ENCODE data around the gene CORO7. TPM values are rescaled to one million over a fixed set of nuclear protein-coding genes. Genes with fewer than 3 reads are reported as not detected.
"Not testable (repeated sequence)": the region's sequence is repeated elsewhere in the genome, so short reads cannot be mapped to it uniquely, and the experiment has no call there.

CORO7 gene
- total RNA-seq, 1 experiment from 2014 or later: 42.1 TPM

DNA sequence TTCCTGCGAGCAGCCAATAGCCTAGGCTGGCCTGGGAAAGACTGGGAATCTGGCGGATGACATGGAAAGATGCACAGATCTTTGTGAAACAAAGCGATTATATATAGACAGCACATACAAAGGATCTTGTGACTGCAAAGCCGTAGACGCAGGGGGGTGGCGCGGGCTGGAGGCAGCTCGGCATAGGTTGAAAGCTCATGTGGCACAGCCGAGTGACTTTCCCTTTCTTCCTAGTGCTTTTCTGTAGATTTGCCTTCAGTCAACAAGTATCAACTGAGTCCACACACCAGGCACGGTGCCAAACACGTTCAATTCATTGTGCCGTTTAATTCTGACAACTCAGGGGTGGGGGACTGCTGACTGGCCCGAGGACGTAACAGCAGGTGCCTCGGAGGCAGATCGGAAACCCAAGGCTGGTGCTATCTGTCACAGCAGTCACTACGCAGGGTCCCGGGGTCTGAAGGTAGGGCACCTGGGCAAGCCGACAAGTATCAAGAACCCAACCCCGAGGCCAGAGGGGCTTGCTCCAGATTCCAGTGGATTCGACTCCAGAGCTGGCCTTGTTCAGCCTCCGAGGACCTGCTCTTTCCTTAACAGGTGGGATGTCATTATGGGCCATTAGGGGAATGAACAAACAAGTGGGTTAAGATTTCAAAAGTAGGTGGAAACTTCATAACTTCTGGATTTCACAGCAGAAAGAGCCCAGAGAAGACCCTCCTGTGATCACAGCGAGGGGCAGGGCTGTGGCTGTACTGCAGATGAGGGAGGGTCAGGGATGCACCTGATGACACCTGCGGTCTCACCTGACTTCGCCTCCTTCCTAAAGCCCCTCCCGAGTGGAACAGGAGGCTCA, 71.2 kb downstream of the CORO7 start:
- ChIA-PET POLR2A (ENCODE audit: unreplicated experiment) (no interaction called here), CTCF (no interaction called here)
- no peak overlapping the region for H2AFZ ChIP-seq
- peaks cover 8% of the 10 kb centered on the region for H3K4me1 ChIP-seq (replicated peaks; ENCODE audit: insufficient read depth)
- H3K9me2 ChIP-seq (ENCODE audit: insufficient read depth): no peaks in the 10 kb centered on the region
- H3K36me3 ChIP-seq (ENCODE audit: low read depth): no peaks in the 10 kb centered on the region
- H3F3A ChIP-seq (ENCODE audit: insufficient read depth, low read depth): peaks cover 22% of the 10 kb centered on the region; the same call in 1 of the 2 replicates
- TF ChIP-seq EZH2 (IDR thresholded peaks at IDR 0.05; ENCODE audit: low read depth): no peak
- TF ChIP-seq, protein P1, sequence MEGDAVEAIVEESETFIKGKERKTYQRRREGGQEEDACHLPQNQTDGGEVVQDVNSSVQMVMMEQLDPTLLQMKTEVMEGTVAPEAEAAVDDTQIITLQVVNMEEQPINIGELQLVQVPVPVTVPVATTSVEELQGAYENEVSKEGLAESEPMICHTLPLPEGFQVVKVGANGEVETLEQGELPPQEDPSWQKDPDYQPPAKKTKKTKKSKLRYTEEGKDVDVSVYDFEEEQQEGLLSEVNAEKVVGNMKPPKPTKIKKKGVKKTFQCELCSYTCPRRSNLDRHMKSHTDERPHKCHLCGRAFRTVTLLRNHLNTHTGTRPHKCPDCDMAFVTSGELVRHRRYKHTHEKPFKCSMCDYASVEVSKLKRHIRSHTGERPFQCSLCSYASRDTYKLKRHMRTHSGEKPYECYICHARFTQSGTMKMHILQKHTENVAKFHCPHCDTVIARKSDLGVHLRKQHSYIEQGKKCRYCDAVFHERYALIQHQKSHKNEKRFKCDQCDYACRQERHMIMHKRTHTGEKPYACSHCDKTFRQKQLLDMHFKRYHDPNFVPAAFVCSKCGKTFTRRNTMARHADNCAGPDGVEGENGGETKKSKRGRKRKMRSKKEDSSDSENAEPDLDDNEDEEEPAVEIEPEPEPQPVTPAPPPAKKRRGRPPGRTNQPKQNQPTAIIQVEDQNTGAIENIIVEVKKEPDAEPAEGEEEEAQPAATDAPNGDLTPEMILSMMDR (conservative IDR thresholded peaks at IDR 0.05): no peak
- no peaks in the 10 kb centered on the region for H3K27me3 ChIP-seq (ENCODE audit: insufficient read depth, low read depth)
- intact Hi-C loops (cut with micrococcal nuclease; ENCODE audit: unreplicated experiment): no loop called here
- no peak overlapping the region for H3K4me3 ChIP-seq
- H3K27ac ChIP-seq: no peak overlapping the region
- no peaks in the 10 kb centered on the region for H3K9me3 ChIP-seq (ENCODE audit: insufficient read depth, low read depth)
- DNase-seq: no peak
- BruUV-seq (replicated peaks): no TSS peak
- no peak overlapping the region for H3K4me2 ChIP-seq
- peaks cover 68% of the 10 kb centered on the region for H3K79me2 ChIP-seq (ENCODE audit: low read depth)
- peaks cover 65% of the 10 kb centered on the region for H4K20me1 ChIP-seq (ENCODE audit: insufficient read depth)

GRCh38 chr16:4344300-4344982, 72.0 kb downstream of the CORO7 start:
- DNase-seq; BruUV-seq (replicated peaks); H3K27ac ChIP-seq; intact Hi-C loops (cut with micrococcal nuclease; ENCODE audit: unreplicated experiment); CTCF ChIA-PET; POLR2A ChIA-PET (ENCODE audit: unreplicated experiment); H3K4me2 ChIP-seq; H3K36me3 ChIP-seq (ENCODE audit: low read depth); H2AFZ ChIP-seq; H3K9me3 ChIP-seq (ENCODE audit: insufficient read depth, low read depth); H3K4me1 ChIP-seq (replicated peaks; ENCODE audit: insufficient read depth); H3K27me3 ChIP-seq (ENCODE audit: insufficient read depth, low read depth); H3K9me2 ChIP-seq (ENCODE audit: insufficient read depth); H3K4me3 ChIP-seq: not testable (repeated sequence)
- Histone ChIP-seq H3F3A (ENCODE audit: insufficient read depth, low read depth) (peaks cover 22% of the 10 kb centered on the region; the same call in 1 of the 2 replicates), H4K20me1 (ENCODE audit: insufficient read depth) (peaks cover 61% of the 10 kb centered on the region), H3K79me2 (ENCODE audit: low read depth) (peaks cover 60% of the 10 kb centered on the region)

GRCh38 chr16:4342866-4343744, 73.3 kb downstream of the CORO7 start:
- no peak overlapping the region for H3K27ac ChIP-seq
- no peaks in the 10 kb centered on the region for H3K27me3 ChIP-seq (ENCODE audit: insufficient read depth, low read depth)
- TF ChIP-seq EZH2 (IDR thresholded peaks at IDR 0.05; ENCODE audit: low read depth): no peak
- TF ChIP-seq, protein P1 (conservative IDR thresholded peaks at IDR 0.05): no peak
- no peak overlapping the region for H2AFZ ChIP-seq
- CTCF ChIA-PET: no interaction called here
- peaks cover 58% of the 10 kb centered on the region for H4K20me1 ChIP-seq (ENCODE audit: insufficient read depth)
- H3K4me1 ChIP-seq (replicated peaks; ENCODE audit: insufficient read depth): no peaks in the 10 kb centered on the region
- no peak overlapping the region for H3K4me3 ChIP-seq
- H3F3A ChIP-seq (ENCODE audit: insufficient read depth, low read depth): peaks cover 22% of the 10 kb centered on the region; the same call in 1 of the 2 replicates
- intact Hi-C loops (cut with micrococcal nuclease; ENCODE audit: unreplicated experiment): no loop called here
- no peaks in the 10 kb centered on the region for H3K9me3 ChIP-seq (ENCODE audit: insufficient read depth, low read depth)
- DNase-seq: no peak
- no TSS peak for BruUV-seq (replicated peaks)
- H3K36me3 ChIP-seq (ENCODE audit: low read depth): no peaks in the 10 kb centered on the region
- no peak overlapping the region for H3K4me2 ChIP-seq
- H3K79me2 ChIP-seq (ENCODE audit: low read depth): peaks cover 47% of the 10 kb centered on the region
- POLR2A ChIA-PET (ENCODE audit: unreplicated experiment): interaction anchor here (0.7 kb wide), 1 partner anchor 64 kb away, joined by 9 read pairs; no protein-coding TSS in a partner anchor
- no peaks in the 10 kb centered on the region for H3K9me2 ChIP-seq (ENCODE audit: insufficient read depth)

All from PC-9 (cell line).